ENCODE measurements around the gene DCAKD. TPM values are rescaled to one million over a fixed set of nuclear protein-coding genes. Genes with fewer than 3 reads are reported as not detected.

Gene DCAKD
- total RNA-seq, 1 experiment from 2014 or later: 31.9 TPM

DNA sequence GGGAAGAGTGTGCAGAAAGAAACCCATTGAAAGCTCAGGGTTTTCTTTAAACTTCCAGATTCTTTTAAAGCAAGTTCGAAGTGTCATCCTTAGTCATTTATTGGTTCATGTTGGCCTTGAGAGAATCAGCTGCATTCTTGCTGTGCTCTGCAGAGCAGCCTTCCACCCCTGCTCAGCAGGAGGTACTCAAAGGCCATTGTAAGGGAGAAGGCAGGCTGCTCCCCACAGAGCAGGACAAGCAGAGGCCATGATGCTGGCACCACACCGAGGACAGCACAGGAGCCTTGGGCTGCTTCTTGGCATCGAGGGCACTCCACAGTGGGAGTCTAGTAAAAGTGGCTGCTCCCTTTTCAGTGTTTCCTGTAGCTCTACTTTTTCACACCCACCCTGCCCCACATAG, 39.3 kb upstream of the DCAKD start:
- H3K79me2 ChIP-seq (ENCODE audit: insufficient read depth, low read length): peaks cover 23% of the 10 kb centered on the region
- ChIA-PET RAD21 (ENCODE audit: low non-redundant PET in 1 of 2, low total read pairs in 2 of 2, uncharacterized antibody in 2 of 2, unreplicated experiment in 2 of 2) (no interaction called here), CTCF (no interaction called here), POLR2A (interaction anchor here (0.7 kb wide), 1 partner anchor 35 kb away, joined by 3 read pairs; no protein-coding TSS in a partner anchor)
- H3K36me3 ChIP-seq (ENCODE audit: control insufficient read depth in 1 of 2, insufficient read depth in 2 of 2, low read length in 2 of 2): peaks cover 52 to 57% of the 10 kb centered on the region in 2 experiments
- no peak overlapping the region for H2AFZ ChIP-seq (ENCODE audit: low read depth, low read length, poor library complexity, severe bottlenecking)
- H3K27ac ChIP-seq (ENCODE audit: low read depth, low read length): no peak overlapping the region
- intact Hi-C loops (cut with micrococcal nuclease): loop anchor here (10.0 kb wide), 1 partner anchor 316 kb away; no protein-coding TSS in a partner anchor
- DNase-seq (ENCODE audit: low read depth, low spot score): no peak
- no TSS peak for BruUV-seq (replicated peaks)
- no peak for TF ChIP-seq FOSL1 (IDR thresholded peaks at IDR 0.05; ENCODE audit: low read depth)
- TF ChIP-seq ZNF274 (IDR thresholded peaks at IDR 0.05; ENCODE audit: low read depth, low read length): no peak
- TF ChIP-seq SIN3A (IDR thresholded peaks at IDR 0.05; ENCODE audit: low read depth): no peak
- TF ChIP-seq SP1 (IDR thresholded peaks at IDR 0.05; ENCODE audit: low read depth): no peak
- no peak for TF ChIP-seq REST (IDR thresholded peaks at IDR 0.05; ENCODE audit: low read depth)
- TF ChIP-seq, protein P1, sequence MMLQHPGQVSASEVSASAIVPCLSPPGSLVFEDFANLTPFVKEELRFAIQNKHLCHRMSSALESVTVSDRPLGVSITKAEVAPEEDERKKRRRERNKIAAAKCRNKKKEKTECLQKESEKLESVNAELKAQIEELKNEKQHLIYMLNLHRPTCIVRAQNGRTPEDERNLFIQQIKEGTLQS (IDR thresholded peaks at IDR 0.05): no peak
- TF ChIP-seq RAD21 (IDR thresholded peaks at IDR 0.05; ENCODE audit: low read depth): no peak
- no peak for TF ChIP-seq ZFX (IDR thresholded peaks at IDR 0.05)
- no peak for TF ChIP-seq CBX3 (IDR thresholded peaks at IDR 0.05; ENCODE audit: low read depth)
- no peak for TF ChIP-seq EZH2phosphoT487 (IDR thresholded peaks at IDR 0.05; ENCODE audit: borderline replicate concordance)
- TF ChIP-seq SRF (IDR thresholded peaks at IDR 0.05; ENCODE audit: low read depth): no peak
- no peak for TF ChIP-seq POLR2AphosphoS5 (IDR thresholded peaks at IDR 0.05; ENCODE audit: low read depth, low read length)
- TF ChIP-seq EGR1 (IDR thresholded peaks at IDR 0.05; ENCODE audit: low read depth): no peak
- TF ChIP-seq TCF7L2 (IDR thresholded peaks at IDR 0.05; ENCODE audit: borderline replicate concordance, extremely low read depth, insufficient read depth, insufficient read length): no peak
- TF ChIP-seq JUND (IDR thresholded peaks at IDR 0.05): no peak
- no peak for TF ChIP-seq ELF1 (IDR thresholded peaks at IDR 0.05; ENCODE audit: borderline replicate concordance, low read depth)
- TF ChIP-seq POLR2A (IDR thresholded peaks at IDR 0.05; ENCODE audit: borderline replicate concordance, extremely low read depth, insufficient read depth, insufficient read length): no peak
- TF ChIP-seq, protein P2, sequence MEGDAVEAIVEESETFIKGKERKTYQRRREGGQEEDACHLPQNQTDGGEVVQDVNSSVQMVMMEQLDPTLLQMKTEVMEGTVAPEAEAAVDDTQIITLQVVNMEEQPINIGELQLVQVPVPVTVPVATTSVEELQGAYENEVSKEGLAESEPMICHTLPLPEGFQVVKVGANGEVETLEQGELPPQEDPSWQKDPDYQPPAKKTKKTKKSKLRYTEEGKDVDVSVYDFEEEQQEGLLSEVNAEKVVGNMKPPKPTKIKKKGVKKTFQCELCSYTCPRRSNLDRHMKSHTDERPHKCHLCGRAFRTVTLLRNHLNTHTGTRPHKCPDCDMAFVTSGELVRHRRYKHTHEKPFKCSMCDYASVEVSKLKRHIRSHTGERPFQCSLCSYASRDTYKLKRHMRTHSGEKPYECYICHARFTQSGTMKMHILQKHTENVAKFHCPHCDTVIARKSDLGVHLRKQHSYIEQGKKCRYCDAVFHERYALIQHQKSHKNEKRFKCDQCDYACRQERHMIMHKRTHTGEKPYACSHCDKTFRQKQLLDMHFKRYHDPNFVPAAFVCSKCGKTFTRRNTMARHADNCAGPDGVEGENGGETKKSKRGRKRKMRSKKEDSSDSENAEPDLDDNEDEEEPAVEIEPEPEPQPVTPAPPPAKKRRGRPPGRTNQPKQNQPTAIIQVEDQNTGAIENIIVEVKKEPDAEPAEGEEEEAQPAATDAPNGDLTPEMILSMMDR (IDR thresholded peaks at IDR 0.05 in 2 of 3, conservative IDR thresholded peaks at IDR 0.05 in 1 of 3; ENCODE audit: borderline replicate concordance in 1 of 3, insufficient read depth in 1 of 3, low read depth in 2 of 3, low read length in 2 of 3): no peak
- TF ChIP-seq EZH2 (IDR thresholded peaks at IDR 0.05): no peak
- H3K4me1 ChIP-seq (ENCODE audit: control insufficient read depth in 1 of 2, insufficient read depth in 2 of 2, low read length in 2 of 2): peaks cover 3 to 24% of the 10 kb centered on the region in 2 experiments
- peaks cover 4% of the 10 kb centered on the region; the same call in 1 of the 2 replicates for H4K20me1 ChIP-seq (ENCODE audit: insufficient read depth)
- H3K9me2 ChIP-seq (ENCODE audit: insufficient read depth): no peaks in the 10 kb centered on the region
- no peak overlapping the region for H3K9ac ChIP-seq (ENCODE audit: low read length)
- no peaks in the 10 kb centered on the region for H3K27me3 ChIP-seq (ENCODE audit: insufficient read depth, low read length)
- no peak for ATAC-seq
- H3K4me2 ChIP-seq (ENCODE audit: low read length): no peak overlapping the region
- no peaks in the 10 kb centered on the region for H3K9me3 ChIP-seq (ENCODE audit: control insufficient read depth in 1 of 2, insufficient read depth in 1 of 2, low read depth in 1 of 2, low read length in 2 of 2)
- H3K4me3 ChIP-seq (replicated peaks in 1 of 2; ENCODE audit: low read depth in 1 of 2, low read length in 2 of 2): no peak overlapping the region
